SU-DHL-6 (cell line): ENCODE results near the gene CXCR4.

Experiments used
- H2AFZ ChIP-seq: fragments of 200-600 bp; sonication (generic); 2 replicates; pipeline ENCODE4 v1.6.1; 2014; ENCODE audit warnings: low read depth, mild to moderate bottlenecking, moderate library complexity, mixed read lengths, antibody characterized with exemption, low read length; ENCODE audit not compliant: severe bottlenecking
- H3F3A ChIP-seq: fragments of 200-600 bp; shearing (Covaris generic); 2 replicates; pipeline ENCODE4 v1.6.0; 2016; ENCODE audit warnings: antibody characterized with exemption, mild to moderate bottlenecking; ENCODE audit not compliant: insufficient read depth
- H3K27ac ChIP-seq: fragments of 200-600 bp; sonication (generic); 2 replicates; pipeline ENCODE4 v1.5.1; 2016; ENCODE audit warnings: low read depth, mild to moderate bottlenecking, low read length, moderate library complexity, mixed read lengths
- H3K27me3 ChIP-seq: fragments of 200-600 bp; sonication (generic), shearing (Covaris generic); 2 replicates; pipeline ENCODE4 v1.6.0; 2014; ENCODE audit warnings: mild to moderate bottlenecking, low read length
- H3K36me3 ChIP-seq: fragments of 200-600 bp; sonication (generic); 2 replicates; pipeline ENCODE4 v1.6.1; 2014; ENCODE audit warnings: mild to moderate bottlenecking, low read length, mixed read lengths
- H3K4me2 ChIP-seq: fragments of 300-600, 200-600 bp; shearing (Covaris generic), sonication (generic); 2 replicates; pipeline ENCODE4 v1.6.0; 2014; ENCODE audit warnings: low read length, low read depth, mild to moderate bottlenecking; ENCODE audit not compliant: poor library complexity, severe bottlenecking
- H3K4me3 ChIP-seq: fragments of 200-600 bp; sonication (generic); 2 replicates; pipeline ENCODE4 v1.5.1; 2014; ENCODE audit warnings: antibody characterized with exemption, low read length, mild to moderate bottlenecking, mixed read lengths; ENCODE audit not compliant: insufficient read depth, poor library complexity, severe bottlenecking
- H3K79me2 ChIP-seq: fragments of 200-600 bp; sonication (generic); 2 replicates; pipeline ENCODE4 v1.6.1; 2014; ENCODE audit warnings: mild to moderate bottlenecking, low read length, moderate library complexity; ENCODE audit not compliant: insufficient read depth
- H3K9ac ChIP-seq: fragments of 200-600 bp; sonication (generic); 2 replicates; pipeline ENCODE4 v1.7.0; 2014; ENCODE audit warnings: mild to moderate bottlenecking, low read length
- H3K9me2 ChIP-seq: fragments of 200-600 bp; sonication (generic); replicated peaks from 2 replicates; pipeline ENCODE4 v1.6.1; 2014; ENCODE audit warnings: low read length; ENCODE audit not compliant: insufficient read depth
- H3K9me3 ChIP-seq: fragments of 200-600 bp; sonication (generic); 2 replicates; pipeline ENCODE4 v1.6.1; 2014; ENCODE audit warnings: low read length, mixed read lengths; ENCODE audit not compliant: insufficient read depth
- H4K20me1 ChIP-seq: fragments of 200-600 bp; sonication (generic); 2 replicates; pipeline ENCODE4 v1.6.1; 2014; ENCODE audit warnings: low read depth, mild to moderate bottlenecking, antibody characterized with exemption, low read length, moderate library complexity, mixed read lengths
- EZH2phosphoT487 ChIP-seq: fragments of 200-600 bp; sonication (generic), shearing (Covaris generic); conservative IDR thresholded peaks from 2 replicates; pipeline ENCODE4 v1.6.1; 2018; ENCODE audit warnings: mild to moderate bottlenecking, antibody characterized with exemption, low read length, moderate library complexity, mixed read lengths
- TF ChIP-seq, protein P1 (sequence below): fragments of 200-600 bp; sonication (generic); IDR thresholded peaks from one replicate; pipeline ENCODE4 v1.5.1; 2017; ENCODE audit warnings: antibody characterized with exemption, mild to moderate bottlenecking, low read length, moderate library complexity; ENCODE audit not compliant: insufficient read depth, poor library complexity, severe bottlenecking

Gene CXCR4

DNA sequence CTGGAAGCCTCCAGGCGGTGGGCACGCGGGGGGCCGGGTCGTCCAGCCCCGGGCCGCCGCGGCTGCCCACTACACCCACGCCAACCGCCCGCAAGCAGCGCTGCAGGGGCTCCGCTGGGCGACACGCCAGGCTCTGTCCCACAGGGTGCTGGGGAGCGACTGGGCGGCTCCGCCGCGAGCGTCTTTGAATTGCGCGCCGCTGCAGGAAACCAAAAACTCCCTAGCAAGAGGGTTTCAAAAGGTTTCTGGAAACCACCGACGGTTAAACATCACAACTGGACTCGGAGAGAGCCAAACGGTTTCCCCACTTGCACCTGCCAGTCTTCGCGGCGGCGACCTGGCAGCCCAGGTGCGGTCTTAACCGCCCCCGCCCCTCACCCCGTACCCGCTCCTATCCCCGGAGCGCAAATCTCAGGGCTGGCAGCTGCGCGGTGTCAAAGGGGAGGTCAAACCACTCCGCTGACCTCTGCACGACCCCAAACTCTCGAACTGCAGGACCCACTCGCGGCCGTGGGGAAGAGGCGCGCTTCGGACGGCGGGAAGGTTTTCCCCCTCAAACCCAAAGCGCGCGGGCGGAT, 1.0 kb downstream of the CXCR4 start:
- peaks cover 39% of the 10 kb centered on the region for H3K36me3 ChIP-seq
- peak overlapping the region; percentile 84 for H3K4me2 ChIP-seq
- H3F3A ChIP-seq = peaks cover 69% of the 10 kb centered on the region
- no peaks in the 10 kb centered on the region for H3K27me3 ChIP-seq
- peaks cover 20% of the 10 kb centered on the region for H4K20me1 ChIP-seq
- peak overlapping the region; percentile 89 for H3K4me3 ChIP-seq
- H3K9me2 ChIP-seq = no peaks in the 10 kb centered on the region
- peak overlapping the region; percentile 94 for H3K27ac ChIP-seq
- no peaks in the 10 kb centered on the region for H3K9me3 ChIP-seq
- TF ChIP-seq, protein P1, sequence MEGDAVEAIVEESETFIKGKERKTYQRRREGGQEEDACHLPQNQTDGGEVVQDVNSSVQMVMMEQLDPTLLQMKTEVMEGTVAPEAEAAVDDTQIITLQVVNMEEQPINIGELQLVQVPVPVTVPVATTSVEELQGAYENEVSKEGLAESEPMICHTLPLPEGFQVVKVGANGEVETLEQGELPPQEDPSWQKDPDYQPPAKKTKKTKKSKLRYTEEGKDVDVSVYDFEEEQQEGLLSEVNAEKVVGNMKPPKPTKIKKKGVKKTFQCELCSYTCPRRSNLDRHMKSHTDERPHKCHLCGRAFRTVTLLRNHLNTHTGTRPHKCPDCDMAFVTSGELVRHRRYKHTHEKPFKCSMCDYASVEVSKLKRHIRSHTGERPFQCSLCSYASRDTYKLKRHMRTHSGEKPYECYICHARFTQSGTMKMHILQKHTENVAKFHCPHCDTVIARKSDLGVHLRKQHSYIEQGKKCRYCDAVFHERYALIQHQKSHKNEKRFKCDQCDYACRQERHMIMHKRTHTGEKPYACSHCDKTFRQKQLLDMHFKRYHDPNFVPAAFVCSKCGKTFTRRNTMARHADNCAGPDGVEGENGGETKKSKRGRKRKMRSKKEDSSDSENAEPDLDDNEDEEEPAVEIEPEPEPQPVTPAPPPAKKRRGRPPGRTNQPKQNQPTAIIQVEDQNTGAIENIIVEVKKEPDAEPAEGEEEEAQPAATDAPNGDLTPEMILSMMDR = no peak
- TF ChIP-seq EZH2phosphoT487 = no peak
- H2AFZ ChIP-seq = no peak overlapping the region
- peaks cover 39% of the 10 kb centered on the region for H3K79me2 ChIP-seq
- H3K9ac ChIP-seq = peak overlapping the region; percentile 94

DNA sequence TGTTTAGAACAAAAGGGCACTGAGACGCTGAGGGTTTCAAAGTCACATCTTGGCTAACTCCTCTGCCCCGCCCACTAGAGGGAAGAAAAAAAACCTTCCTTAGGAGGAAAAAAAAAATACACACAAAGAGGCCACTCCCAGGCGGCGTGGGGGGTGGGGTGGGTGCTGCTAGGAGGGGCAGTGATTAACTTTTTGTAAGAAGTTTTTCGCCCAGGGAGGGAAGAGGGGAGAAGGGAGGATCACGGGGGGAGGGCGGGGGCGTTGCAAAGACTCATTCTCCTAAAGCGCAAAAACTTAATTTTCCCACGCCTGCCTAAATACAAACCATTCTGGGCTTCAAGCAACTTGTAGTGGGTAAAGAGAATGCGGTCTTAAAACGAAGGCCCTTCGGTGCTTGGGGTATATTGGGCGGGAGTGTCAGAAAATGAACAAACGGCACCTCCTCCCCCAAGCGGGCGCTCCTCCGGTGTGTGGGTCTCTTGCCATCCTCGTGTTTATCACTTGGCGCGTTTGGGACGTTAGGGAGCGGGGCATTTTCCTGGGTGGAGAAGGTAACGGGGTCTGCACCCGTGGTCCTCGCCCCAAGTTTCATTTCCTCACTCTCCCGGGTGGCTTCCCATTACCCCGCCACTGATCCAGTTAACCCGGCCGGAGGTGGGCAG, 1.7 kb downstream of the CXCR4 start:
- H3K9me3 ChIP-seq = no peaks in the 10 kb centered on the region
- peak overlapping the region; percentile 94 for H3K9ac ChIP-seq
- H2AFZ ChIP-seq = no peak overlapping the region
- H3K36me3 ChIP-seq = peaks cover 39% of the 10 kb centered on the region
- TF ChIP-seq, protein P1 = no peak
- TF ChIP-seq EZH2phosphoT487 = no peak
- H4K20me1 ChIP-seq = peaks cover 20% of the 10 kb centered on the region
- peak overlapping the region; percentile 94 for H3K27ac ChIP-seq
- H3K4me3 ChIP-seq = peak overlapping the region; percentile 89
- peaks cover 75% of the 10 kb centered on the region for H3F3A ChIP-seq
- H3K9me2 ChIP-seq = no peaks in the 10 kb centered on the region
- H3K4me2 ChIP-seq = peak overlapping the region; percentile 84
- no peaks in the 10 kb centered on the region for H3K27me3 ChIP-seq
- peaks cover 39% of the 10 kb centered on the region for H3K79me2 ChIP-seq

DNA sequence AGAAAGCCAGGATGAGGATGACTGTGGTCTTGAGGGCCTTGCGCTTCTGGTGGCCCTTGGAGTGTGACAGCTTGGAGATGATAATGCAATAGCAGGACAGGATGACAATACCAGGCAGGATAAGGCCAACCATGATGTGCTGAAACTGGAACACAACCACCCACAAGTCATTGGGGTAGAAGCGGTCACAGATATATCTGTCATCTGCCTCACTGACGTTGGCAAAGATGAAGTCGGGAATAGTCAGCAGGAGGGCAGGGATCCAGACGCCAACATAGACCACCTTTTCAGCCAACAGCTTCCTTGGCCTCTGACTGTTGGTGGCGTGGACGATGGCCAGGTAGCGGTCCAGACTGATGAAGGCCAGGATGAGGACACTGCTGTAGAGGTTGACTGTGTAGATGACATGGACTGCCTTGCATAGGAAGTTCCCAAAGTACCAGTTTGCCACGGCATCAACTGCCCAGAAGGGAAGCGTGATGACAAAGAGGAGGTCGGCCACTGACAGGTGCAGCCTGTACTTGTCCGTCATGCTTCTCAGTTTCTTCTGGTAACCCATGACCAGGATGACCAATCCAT, 2.7 kb downstream of the CXCR4 start:
- no peaks in the 10 kb centered on the region for H3K27me3 ChIP-seq
- no peak for TF ChIP-seq EZH2phosphoT487
- TF ChIP-seq, protein P1 = no peak
- peaks cover 39% of the 10 kb centered on the region for H3K79me2 ChIP-seq
- H3K9me2 ChIP-seq = no peaks in the 10 kb centered on the region
- H2AFZ ChIP-seq = no peak overlapping the region
- peaks cover 80% of the 10 kb centered on the region for H3F3A ChIP-seq
- H3K36me3 ChIP-seq = peaks cover 39% of the 10 kb centered on the region
- no peaks in the 10 kb centered on the region for H3K9me3 ChIP-seq
- peak overlapping the region; percentile 94 for H3K9ac ChIP-seq
- peak overlapping the region; percentile 89 for H3K4me3 ChIP-seq
- peaks cover 20% of the 10 kb centered on the region for H4K20me1 ChIP-seq
- peak overlapping the region; percentile 94 for H3K27ac ChIP-seq
- peak overlapping the region; percentile 84 for H3K4me2 ChIP-seq
